Panc1 (cell line): ENCODE results near the gene GALNT18.

Experiments
- POLR2AphosphoS5 ChIP-seq: IDR thresholded peaks from 2 replicates; pipeline ENCODE4 v1.6.1; 2012; ENCODE audit warnings: mild to moderate bottlenecking, low read depth, low read length, moderate library complexity
- SIN3A ChIP-seq: IDR thresholded peaks from 2 replicates; pipeline ENCODE4 v1.6.1; 2012; ENCODE audit warnings: low read depth, mild to moderate bottlenecking, low read length, moderate library complexity, borderline replicate concordance; ENCODE audit not compliant: insufficient read depth
- TCF7L2 ChIP-seq: IDR thresholded peaks from 2 replicates; pipeline ENCODE4 v1.6.1; 2011; ENCODE audit warnings: mild to moderate bottlenecking, low read depth, low read length, inconsistent platforms
- TF ChIP-seq, protein P1 (sequence below): fragments of 450-650 bp; IDR thresholded peaks from 2 replicates; pipeline ENCODE4 v1.5.1; 2017; ENCODE audit warnings: mild to moderate bottlenecking
- TF ChIP-seq, protein P2 (sequence below), 2 experiments: IDR thresholded peaks; 2 replicates each; pipeline ENCODE4 v1.6.1; 2011 to 2012; ENCODE audit warnings: low read depth in 2 of 2, control low read depth in 1 of 2, low read length in 1 of 2, mild to moderate bottlenecking in 1 of 2, moderate library complexity in 1 of 2; ENCODE audit not compliant: insufficient read depth in 1 of 2

DNA sequence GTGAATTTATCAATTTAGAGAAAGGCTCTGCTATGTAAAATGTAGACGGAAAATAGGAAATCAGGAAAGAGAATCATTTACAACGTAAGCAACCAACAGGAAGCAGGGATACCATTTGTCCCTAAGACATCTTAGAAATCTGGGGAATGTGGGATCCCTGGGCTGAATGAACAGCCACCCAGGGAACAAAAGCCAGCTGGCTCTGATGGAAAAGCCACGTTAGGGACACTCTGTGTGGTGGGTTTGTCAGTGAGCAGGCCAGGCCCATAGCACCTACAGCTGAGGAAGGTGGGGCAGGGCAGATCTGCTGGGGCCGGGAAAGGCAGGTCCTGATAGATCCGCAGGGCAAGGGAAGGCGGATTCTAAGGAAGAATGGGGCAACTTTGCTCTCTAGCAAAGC, 181.7 kb downstream of the GALNT18 start:
- no peak for TF ChIP-seq POLR2AphosphoS5
- TF ChIP-seq, protein P1, sequence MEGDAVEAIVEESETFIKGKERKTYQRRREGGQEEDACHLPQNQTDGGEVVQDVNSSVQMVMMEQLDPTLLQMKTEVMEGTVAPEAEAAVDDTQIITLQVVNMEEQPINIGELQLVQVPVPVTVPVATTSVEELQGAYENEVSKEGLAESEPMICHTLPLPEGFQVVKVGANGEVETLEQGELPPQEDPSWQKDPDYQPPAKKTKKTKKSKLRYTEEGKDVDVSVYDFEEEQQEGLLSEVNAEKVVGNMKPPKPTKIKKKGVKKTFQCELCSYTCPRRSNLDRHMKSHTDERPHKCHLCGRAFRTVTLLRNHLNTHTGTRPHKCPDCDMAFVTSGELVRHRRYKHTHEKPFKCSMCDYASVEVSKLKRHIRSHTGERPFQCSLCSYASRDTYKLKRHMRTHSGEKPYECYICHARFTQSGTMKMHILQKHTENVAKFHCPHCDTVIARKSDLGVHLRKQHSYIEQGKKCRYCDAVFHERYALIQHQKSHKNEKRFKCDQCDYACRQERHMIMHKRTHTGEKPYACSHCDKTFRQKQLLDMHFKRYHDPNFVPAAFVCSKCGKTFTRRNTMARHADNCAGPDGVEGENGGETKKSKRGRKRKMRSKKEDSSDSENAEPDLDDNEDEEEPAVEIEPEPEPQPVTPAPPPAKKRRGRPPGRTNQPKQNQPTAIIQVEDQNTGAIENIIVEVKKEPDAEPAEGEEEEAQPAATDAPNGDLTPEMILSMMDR, result no peak
- no peak for TF ChIP-seq SIN3A
- TF ChIP-seq TCF7L2, result no peak
- TF ChIP-seq, protein P2, sequence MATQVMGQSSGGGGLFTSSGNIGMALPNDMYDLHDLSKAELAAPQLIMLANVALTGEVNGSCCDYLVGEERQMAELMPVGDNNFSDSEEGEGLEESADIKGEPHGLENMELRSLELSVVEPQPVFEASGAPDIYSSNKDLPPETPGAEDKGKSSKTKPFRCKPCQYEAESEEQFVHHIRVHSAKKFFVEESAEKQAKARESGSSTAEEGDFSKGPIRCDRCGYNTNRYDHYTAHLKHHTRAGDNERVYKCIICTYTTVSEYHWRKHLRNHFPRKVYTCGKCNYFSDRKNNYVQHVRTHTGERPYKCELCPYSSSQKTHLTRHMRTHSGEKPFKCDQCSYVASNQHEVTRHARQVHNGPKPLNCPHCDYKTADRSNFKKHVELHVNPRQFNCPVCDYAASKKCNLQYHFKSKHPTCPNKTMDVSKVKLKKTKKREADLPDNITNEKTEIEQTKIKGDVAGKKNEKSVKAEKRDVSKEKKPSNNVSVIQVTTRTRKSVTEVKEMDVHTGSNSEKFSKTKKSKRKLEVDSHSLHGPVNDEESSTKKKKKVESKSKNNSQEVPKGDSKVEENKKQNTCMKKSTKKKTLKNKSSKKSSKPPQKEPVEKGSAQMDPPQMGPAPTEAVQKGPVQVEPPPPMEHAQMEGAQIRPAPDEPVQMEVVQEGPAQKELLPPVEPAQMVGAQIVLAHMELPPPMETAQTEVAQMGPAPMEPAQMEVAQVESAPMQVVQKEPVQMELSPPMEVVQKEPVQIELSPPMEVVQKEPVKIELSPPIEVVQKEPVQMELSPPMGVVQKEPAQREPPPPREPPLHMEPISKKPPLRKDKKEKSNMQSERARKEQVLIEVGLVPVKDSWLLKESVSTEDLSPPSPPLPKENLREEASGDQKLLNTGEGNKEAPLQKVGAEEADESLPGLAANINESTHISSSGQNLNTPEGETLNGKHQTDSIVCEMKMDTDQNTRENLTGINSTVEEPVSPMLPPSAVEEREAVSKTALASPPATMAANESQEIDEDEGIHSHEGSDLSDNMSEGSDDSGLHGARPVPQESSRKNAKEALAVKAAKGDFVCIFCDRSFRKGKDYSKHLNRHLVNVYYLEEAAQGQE (IDR thresholded peaks at IDR 0.05; ENCODE audit: insufficient read depth in 1 of 2, low read depth in 2 of 2, low read length in 1 of 2), result no peak
